Umbilical cord (tissue), 2 donors: ENCODE measurements around the gene MYOM3. TPM values are rescaled to one million over a fixed set of nuclear protein-coding genes. Genes with fewer than 3 reads are reported as not detected.

ENCODE experiments used
- DNase-seq: peaks from one replicate; pipeline ENCODE4 v3.0.0-alpha.2; 2015; ENCODE audit warnings: low spot score
- total RNA-seq: library from RNA; depleted of rRNA; stranded (reverse); fragments of >200 nt; gene quantifications from one replicate; pipeline ENCODE4 v1.2.3, GENCODE V29; 2014; ENCODE audit warnings: low replicate concordance; ENCODE audit not compliant: insufficient read depth

MYOM3 gene
- total RNA-seq, 1 donor from 2014 or later: 5.3 TPM

DNA sequence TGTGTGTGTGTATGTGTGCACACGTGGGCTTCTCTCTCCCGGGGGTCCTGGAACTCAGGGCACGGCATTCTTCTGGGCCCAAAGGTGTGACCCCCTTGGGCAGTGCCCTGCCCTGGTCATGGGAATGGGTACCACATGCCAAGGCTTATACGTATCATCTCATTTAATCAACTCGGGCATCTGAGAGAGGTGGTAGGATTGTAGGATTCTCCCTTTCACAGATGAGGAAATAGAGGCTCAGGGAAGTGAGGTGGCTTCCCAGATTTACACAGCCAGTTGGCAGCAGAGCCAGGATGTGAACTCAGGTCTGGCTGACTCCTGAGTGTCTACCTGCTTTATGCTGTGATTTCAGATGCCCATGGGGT, 15.2 kb downstream of the MYOM3 start:
- no peak for DNase-seq

- no peak for DNase-seq
Measured at GRCh38 chr1:24096009-24096738, 15.8 kb downstream of the MYOM3 start.

DNA sequence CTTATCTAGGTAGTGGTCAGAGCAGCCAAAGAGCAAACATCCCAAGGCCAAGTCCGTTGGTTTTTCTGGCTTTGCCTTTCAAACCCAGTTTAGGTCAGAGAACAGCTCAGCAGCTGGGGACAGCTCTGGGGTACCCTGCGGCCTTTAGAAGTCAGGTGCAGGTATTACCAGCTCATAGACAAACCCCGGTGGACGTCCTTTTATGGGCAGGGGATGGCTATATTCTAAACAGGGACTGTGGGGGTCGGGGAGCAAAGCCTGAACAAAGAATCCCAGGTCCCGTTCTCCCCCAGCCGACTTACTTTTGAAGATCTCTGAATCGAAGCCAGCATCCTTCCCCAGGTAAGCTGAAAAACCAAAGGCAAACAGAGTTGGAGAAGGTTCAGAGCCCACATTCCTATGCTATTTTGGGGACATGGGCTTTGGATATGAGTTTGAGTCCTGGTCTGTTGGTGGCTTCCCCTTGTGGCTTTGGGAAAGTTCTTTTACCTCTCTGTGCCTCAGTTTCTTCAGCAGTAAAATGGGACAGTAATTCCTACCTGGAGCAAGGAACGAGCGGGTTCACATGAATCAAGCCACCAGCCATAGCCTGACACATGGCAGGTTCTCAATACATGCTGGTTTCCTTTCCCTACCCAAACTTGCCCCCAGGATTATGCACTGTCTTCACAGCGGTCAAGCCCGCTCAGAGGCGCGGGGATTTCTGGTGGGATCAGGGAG, 16.6 kb downstream of the MYOM3 start:
- DNase-seq: no peak

GRCh38 chr1:24094554-24094953, 17.4 kb downstream of the MYOM3 start:
- DNase-seq: no peak

DNA sequence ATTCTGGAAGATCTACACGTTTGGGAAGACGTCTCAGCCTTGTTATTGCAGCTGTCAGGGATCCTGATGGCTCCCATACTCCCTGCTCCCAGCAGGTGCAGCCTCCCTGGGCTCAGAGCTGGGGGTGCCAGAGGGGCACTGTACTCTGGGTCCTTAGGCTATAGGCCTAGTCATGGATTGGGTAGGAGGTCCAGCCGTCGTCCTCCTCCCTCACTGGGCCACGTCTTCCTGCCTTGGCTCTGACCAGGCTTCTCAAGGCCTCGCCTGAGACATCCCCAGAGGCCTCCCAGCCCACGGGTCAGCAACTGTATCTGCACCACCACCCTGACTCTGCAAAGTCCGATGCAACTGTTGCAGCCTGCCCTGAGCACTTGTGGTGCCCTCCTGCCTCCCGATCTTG, 18.2 kb downstream of the MYOM3 start:
- DNase-seq: no peak

GRCh38 chr1:24092979-24093378, 19.0 kb downstream of the MYOM3 start:
- DNase-seq: no peak

DNA sequence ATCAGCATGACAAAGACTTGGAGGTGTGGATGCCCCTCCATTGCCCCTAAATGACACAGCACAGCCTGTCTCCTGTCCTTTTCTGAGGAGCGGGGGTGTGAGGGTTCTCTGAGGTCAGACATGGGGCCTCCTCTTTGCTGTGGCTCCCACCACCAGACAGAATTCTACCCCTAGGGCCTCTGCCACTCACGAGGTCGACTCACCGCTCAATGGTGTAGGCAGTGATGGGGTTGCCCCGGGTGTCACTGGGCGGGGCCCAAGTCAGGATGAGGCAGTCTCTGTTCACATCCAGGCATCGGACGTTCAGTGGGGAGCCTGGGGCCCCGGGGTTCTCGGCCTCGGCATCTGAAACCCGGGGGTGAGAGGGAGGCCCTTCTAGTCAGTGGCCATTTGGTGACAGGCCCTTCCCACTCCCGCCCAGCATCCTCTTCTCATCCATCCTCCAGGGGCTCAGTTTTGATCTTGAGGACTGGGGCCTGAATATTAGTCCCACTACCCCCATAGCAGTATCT, 19.9 kb downstream of the MYOM3 start:
- no peak for DNase-seq

DNA sequence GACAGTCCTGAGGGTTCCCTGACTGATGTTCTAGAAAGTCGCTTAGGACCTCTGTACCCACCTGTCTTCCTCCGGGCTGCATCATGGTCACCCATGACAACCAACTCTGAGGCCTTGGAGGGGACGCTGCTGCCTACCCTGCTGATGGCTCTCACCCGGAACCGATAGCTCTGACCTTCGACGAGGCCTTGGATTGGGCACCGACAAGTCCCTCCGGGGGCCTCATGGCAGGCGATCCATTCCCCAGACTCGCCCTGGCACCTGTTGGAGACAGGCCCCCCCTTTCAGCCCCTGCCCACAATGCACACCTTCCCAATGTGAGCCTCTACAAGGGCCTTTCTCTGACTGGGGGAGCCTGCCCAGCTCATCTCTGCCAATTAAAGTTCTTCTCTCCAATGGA, 21.2 kb downstream of the MYOM3 start:
- no peak for DNase-seq

DNA sequence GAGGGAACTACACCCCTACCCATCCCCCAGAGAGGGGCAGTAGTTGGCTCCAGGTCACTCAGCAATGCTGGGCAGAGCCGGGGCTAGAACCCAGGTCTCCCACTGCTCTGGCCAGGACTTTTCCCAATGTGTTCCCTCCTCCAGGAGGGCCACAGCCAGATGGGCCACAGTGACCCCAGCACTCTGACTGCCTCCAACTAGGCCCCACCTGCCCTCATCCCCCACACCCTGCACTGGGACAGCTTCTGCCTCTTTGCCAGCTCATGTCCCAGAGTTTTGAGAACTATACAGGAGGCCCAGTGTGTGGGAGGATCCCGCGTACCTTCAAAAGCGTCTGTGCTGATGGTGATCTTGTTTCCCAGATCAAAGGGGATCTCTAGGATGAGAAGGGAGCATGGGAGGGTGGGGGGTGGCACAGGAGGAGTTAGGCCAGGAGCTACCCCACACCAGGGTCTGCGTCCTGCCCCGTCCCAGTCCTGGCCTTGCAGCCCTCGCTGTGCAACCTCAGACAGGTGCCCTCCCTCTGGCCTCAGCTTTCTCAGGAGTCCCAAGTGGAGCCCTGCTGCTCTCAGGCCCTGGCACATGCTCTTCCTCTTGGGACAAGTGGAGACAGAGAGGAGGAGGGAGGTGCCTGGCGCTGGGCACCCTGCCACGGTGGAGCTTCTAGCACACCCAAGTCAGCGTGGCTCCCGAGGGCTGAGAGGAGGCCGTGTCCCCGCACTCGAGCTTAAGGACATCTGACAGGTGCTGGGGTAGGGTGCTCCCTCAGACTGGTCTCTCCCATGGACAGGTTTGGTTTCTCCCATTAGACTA, 22.0 kb downstream of the MYOM3 start:
- no peak for DNase-seq

DNA sequence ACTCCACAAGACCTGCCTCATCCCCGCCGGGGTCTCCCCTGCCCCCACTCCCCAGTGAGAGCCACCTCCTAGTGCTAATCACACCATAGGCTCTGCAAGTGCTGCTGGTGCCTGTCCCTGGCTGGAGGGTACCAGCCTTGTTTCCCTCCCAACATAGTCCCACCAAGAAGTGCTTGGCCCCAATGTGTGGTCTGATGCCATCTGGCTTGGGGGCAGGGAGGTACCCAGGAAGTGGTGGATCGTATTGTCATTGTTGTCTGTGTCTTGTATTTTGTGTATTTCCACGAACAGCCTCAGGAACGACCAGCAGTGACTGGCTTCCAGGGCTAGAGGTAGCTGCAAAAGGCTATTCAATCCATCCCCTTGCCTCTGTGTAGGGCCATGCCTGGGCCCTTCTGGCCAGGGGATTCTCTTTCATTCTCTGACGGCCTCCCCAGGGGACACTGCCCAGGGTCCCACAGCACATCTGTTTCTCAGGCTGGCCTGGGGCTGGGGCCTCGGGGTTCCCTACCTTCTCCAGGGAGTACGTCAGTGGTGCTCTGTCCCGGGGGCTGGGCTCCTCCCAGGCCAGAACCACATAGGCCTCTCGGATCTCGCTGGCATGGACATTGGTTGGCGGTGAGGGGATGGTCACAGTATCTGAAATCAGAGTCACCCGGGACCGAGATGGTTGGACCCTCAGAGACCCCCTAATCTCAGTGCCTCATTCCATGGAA, 22.8 kb downstream of the MYOM3 start:
- DNase-seq: no peak

DNA sequence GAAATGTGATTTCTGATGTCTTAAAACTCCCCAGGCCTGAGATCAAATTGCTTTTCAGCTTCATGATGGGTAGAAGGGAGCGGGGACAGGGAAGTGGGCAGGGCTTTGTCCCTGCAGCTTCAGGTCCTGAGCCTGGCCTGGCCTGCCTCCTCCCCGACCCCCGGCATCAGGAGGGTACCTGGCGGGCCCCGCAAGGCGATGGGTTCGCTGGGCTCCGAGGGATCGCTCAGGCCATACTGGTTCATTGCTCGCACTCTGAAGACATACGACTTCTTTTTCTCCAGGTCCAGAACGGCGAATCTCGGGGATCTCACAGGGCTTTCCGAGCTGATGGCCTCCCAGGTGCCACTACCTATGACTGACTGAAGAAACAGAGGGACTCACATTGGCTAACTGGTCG, 25.5 kb downstream of the MYOM3 start:
- DNase-seq: no peak

- no peak for DNase-seq
Measured at GRCh38 chr1:24085546-24085945, 26.4 kb downstream of the MYOM3 start.

GRCh38 chr1:24085007-24085406, 26.9 kb downstream of the MYOM3 start:
- DNase-seq: no peak

DNA sequence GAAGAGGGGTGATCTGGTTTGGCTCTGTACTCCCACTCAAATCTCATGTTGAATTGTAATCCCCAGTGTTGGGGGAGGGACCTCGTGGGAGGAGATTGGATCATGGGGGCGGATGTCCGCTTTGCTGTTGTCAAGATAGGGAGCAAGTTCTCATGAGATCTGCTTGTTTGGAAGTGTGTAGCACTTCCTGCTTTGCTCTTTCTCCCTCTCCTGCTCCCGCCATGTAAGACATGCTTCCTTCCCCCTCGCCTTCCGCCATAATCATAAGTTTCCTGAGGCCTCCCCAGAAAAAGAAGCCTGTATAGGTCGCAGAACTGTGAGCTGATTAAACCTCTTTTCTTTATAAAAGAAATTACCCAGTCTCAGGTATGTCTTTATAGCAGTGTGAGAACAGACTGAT, 27.9 kb downstream of the MYOM3 start:
- DNase-seq: no peak

DNA sequence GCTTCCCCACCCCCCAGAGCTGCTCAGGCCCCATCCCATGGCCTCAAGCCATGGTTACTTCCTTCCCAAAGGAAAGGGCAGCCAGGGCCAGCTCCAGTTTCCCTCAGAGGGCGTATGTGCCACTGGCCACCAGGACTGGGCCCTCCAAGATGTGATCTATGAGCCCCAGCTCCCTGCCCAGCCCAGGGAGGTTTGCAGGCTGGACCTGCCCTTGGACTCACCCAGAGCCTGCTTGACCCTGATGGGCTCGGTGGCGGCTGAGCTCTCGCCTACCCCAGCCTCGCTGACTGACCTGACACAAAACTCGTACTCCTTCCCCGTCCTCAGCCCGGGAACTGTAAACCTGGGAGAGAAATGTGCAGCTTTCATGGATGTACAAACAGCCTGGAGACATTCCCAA, 29.6 kb downstream of the MYOM3 start:
- DNase-seq: no peak

DNA sequence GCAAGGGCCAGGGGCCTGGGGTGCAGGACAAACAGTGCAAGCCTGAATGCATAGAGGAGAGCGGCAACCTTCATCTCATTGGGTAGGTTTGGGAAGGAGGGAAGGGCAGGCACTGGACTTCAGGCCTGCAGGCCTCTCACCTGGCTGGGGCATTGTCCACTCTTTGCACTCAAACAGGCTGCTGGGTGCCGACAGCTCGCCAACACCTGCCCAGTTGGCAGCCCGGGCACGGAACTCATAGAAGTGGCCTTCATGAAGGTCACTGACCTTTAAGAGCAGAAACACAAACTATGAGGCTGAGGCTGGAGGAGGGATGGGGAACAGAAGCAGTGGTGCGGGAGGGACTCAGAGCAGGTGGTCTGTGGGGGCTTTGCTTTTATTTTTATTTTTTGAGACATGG, 30.7 kb downstream of the MYOM3 start:
- no peak for DNase-seq

DNA sequence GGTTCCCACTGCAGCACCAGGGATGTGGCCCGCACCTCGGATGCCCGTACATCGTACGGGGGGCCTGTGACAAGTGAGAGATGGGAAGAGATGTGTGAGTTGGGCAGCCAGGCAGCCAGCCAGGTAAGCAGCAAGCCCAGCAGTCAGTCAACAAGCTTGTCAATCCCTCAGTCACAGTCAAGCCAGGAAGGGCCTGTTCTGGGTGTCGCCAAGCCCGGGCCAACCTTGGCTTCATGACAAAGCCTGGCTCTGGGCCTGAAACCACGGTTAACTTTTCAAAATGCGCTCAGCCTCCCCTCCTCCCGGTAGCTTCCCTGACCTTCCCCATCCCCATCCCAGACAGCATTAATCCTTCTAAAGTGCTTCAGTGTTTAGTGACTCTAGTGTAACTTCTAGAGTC, 31.8 kb downstream of the MYOM3 start:
- DNase-seq: no peak

GRCh38 chr1:24077278-24077978, 34.5 kb downstream of the MYOM3 start:
- DNase-seq: no peak

GRCh38 chr1:24075946-24076345, 36.0 kb downstream of the MYOM3 start:
- no peak for DNase-seq

DNA sequence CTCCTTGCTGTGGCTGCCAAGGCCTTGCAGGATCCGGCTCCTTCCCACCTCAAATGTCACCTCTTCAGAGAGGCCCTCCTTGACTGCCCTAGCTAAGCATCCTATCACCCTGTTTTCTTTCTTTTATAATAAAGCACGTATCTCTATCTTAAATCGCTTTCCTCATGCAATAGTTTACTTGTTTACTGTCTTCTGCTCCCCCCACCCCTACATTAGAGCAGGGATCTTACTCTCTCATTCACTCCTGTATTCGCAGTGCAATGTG, 36.4 kb downstream of the MYOM3 start:
- DNase-seq: no peak

- DNase-seq: no peak
Measured at GRCh38 chr1:24074817-24075589, 36.9 kb downstream of the MYOM3 start.
